GM15510 (cell line): Measurements from ENCODE around the gene GALNT18.

Experiments used
- POLR2A ChIP-seq: IDR thresholded peaks from 3 replicates; pipeline ENCODE4 v1.6.1; 2011; ENCODE audit warnings: borderline replicate concordance; ENCODE audit not compliant: insufficient read length; ENCODE audit errors: extremely low read depth

The GALNT18 gene

DNA sequence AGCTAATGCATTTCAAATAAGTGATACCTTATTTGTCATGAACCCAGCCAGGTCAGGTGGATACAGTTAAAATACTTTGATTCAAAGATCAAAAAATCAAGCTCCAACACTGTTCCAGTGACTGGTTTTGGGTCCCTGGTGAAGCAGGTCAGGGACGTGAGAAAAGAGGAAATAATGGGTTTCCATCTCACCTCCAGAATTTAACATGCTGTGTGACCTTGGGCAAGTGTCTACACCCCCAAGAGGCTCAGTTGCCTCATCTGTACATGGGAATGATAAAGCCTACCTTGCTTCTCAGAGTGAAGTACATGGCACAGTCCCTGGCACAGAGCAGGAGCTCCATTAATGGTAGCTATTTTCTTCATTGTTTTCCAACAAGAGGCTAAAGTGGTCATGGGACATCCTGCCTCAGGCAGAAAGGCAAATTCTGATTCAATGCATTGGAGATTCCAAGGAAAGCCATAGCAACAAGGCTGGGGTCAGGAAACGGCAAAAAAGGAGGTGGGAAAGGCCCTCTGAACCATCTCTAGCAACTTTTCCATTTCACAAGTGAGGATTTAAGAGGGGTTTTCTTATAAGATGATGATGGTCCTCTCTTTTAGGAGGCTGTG lies 377.2 kb downstream of the GALNT18 start:
- no peak for TF ChIP-seq POLR2A

DNA sequence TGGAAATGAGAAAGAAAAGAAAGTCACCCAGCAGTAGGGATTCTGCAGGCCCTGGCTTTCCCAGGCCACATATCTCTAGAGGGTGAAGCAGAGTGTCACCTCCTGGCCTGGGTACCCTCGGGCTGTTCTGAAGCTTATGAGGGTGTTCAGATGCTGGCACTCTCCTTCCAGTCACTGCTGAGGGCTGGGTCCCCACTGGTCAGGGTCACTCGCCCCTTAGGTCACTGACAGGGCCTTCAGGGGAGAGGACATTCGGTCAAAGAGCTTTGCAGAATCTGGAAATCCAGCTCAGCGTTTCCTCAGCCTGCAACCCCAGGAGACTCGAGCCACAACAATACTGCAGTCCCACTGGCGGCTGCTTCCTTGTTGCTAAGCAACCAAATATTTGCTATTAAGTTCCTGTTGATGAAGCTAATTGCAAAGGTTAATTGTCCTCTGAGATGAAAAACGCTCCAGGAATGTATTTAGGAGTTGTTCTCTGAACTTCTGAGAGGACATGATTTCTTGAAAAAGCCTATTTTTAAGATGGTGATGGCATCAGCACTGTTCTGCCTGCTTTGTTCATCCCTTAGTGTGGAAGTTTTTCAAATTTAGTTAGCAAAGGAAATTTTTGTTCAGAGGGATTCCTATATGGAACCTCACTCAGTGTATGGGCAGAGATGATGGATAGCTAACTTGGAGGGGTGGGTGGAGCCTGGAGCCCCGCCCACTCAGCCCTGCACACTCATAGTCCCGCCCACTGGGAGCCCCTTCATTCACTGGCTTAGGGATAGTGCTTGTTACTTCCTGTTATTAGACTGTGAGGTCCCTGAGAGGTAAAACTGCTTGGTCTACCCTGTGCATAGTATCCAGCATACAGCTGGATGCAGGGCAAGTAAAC lies 378.0 kb downstream of the GALNT18 start:
- no peak for TF ChIP-seq POLR2A

DNA sequence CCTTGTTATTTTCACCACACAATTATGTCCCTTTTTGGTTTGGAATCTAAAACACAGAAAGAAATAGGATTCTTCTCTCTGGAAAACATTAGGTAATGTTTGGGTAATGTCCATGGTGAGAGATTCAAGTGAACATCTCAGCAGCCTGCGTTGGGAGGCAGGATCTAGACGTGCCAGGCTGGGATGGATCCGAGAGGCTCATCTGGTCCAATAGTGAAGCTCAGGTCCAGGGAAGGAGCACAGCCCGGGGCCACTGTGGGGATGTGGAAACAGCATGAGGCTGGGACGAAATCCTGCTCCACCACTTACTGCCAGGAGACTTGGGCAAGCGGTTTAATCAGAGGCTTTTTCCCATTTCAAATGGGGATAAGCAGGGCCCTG lies 378.6 kb downstream of the GALNT18 start:
- TF ChIP-seq POLR2A = no peak

DNA sequence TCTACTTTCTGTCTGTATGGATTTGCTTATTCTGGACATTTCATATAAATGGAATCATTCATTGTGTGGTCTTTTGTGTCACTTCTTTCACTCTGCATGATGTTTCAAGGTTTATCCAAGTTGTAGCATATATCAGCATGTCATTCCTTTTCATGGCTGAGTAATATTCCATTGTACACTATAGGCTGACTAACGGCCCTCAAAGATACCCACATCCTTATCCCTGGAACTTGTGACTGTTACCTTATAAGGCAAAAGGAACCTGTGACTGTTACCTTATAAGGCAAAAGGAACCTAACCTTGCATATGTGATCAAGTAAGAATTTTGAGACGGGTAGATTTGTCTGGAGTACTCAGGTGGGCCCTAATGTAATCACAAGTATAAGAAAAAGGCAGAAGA lies 380.5 kb downstream of the GALNT18 start:
- TF ChIP-seq POLR2A = no peak

DNA sequence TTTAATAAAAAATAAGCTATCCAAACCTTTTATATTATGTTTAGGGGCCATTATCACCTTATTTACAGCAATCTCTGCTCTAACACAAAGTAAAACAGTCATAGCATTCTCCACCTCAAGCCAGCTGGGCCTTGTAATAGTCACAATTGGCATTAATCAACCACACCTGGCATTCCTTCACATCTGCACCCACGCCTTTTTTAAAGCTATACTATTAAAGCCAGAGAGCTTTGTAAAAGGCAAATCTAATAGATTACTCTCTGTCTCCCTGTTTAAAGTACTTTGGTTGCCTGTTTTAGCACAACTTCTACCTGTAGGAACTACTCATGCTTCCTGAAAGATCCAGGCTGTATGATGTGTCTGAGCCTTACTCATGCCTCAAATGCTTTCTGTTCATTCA lies 381.8 kb downstream of the GALNT18 start:
- TF ChIP-seq POLR2A = no peak

DNA sequence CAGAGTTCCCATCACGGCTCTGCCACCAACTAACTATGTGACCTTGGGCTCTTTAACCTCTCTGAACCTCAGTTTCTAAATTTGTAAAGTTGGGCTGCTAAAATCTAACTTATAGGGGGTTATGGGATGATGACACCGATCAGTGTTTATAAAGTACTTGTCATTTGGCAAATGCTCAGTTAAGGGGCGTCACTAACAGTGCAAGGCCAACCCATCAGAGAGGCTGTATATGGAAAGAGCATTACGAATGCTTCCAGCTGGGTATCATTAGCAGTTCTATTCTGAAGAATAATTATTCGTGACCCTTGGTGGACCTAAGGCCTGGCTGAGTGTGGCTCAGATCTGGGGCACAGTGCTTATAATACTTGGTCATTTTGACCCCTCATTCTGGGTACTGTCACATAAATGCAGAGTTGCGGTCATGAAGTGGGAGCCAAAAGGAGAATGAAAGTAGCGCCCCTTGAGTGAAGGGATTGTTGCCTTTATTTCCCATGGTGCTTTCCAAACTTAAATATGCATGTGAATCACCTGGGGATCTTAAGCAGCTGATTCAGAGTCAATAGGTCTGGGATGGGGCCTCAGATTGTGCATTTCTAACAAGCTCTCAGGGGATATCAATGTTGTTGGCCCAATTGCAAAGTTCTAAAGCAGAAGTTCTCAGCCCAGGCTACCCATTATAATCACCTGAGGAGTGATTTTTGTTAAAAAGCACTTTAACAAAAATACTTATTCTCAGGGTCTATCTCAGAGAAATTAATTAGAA lies 384.6 kb downstream of the GALNT18 start:
- TF ChIP-seq POLR2A = no peak

DNA sequence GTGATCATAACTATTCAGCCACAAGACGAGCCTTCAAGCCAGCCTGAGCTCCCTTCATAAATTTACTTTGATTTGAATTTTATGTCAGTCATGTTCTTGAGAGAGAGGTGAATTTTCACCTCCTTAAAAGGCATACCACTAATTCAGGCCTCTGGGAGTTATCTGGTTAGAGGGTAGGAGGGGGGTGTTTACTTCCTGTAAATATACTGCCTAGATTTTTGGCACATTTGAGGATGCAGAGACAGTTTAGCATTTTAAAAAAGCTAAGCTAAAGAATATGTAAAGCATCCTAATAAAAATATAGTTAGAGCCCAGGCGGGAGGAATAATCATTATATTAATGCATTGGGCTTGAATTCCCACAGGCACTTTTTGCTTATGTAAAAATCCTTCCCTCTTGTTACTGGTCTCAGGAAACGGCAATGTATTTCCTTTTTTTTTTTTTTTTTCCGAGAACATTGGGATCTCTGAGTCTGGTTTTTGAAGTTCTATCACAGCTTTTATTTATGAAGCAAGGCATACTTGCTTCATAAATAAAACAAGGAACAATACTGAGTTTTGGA lies 385.2 kb downstream of the GALNT18 start:
- TF ChIP-seq POLR2A = no peak

DNA sequence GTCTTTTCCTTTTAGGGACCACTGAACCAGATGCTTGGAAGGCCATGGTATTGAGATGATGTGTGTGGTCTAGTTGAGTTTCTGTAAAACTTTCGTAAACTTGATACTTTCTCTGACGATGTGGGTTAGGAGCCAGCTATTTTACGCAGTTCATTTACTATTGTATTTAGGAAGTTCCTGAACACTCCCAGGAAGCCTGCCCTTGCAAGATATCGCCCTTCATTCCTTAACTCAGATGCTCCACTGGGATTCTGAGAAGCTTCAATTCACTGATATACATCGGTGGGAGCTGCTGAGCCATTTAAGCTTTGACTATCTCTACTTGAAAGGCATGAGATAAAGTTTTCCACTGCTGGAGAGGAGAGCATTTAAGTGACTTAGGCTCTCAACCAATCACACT lies 390.0 kb downstream of the GALNT18 start:
- TF ChIP-seq POLR2A = no peak

DNA sequence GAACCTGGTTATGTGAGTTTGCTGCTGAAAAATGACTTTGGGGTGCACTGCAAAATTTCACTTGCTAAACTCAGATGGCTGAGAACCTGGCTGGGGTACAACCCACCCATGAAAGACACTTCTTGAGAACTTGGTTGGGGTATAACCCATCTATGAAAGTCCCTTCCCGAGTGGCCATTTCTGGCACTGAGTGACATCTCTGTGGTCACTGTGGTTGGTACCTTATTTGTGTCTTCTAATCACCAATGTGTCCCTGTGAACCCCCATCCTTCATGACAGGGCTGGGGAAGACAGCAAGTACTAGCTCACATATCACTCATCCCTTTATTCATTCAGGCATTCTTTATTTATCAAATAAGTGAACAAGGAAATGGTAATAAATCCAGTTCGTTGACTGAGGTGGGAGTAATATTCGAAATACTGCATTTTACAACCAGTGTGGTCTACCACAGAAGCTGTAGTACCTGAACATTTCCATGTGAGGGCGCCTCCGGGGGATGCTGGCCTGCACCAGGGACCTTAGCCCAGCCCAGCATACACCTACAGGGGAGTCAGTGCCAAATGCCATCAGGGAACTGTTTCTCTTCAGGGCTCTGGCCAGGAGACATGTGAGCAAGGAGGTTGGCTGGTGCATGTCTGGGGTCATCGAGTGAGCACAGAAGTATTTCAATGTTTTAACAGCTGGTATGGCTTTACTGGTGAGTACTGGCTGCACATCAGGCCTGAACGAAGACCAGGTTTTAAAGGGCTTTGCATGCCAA lies 390.8 kb downstream of the GALNT18 start:
- TF ChIP-seq POLR2A = no peak

DNA sequence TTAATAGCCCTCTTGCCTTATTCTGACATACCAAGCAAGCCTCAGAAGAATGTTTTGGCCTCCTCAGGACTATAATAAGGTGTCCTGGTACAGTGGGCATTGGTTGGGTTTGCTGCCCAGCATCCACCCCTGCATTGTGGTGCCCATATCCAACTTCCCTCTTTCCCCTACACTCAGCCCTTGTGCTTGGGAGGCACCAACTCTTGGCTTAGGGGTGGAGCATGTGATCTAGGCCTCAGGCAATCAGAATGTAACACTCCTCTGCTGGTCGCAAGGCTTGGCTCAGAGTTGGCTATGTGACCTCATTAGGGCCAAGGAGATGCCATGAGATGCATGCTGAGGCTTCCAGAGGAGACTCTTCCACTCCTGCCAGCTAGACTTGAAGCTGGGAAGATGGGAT lies 391.7 kb downstream of the GALNT18 start:
- TF ChIP-seq POLR2A = no peak

DNA sequence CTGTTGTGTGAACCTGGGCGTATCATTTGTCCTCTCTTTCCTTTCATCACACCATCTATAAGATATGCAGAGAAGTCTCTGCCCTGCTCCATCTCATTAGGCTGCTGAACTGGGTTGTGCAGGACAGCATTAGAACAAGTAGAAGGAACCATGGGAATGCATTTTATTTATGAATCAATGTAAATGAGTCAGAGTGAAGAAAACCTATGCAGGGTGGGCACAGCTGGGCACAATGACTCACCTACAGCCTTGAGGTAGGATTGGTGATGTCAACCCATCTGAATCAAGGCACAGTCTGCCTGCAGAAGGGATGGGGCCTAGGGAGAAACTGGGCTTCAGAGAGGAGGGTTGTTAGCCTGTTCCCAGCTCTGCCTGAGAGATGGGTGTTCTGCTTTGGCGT lies 392.2 kb downstream of the GALNT18 start:
- TF ChIP-seq POLR2A = no peak

DNA sequence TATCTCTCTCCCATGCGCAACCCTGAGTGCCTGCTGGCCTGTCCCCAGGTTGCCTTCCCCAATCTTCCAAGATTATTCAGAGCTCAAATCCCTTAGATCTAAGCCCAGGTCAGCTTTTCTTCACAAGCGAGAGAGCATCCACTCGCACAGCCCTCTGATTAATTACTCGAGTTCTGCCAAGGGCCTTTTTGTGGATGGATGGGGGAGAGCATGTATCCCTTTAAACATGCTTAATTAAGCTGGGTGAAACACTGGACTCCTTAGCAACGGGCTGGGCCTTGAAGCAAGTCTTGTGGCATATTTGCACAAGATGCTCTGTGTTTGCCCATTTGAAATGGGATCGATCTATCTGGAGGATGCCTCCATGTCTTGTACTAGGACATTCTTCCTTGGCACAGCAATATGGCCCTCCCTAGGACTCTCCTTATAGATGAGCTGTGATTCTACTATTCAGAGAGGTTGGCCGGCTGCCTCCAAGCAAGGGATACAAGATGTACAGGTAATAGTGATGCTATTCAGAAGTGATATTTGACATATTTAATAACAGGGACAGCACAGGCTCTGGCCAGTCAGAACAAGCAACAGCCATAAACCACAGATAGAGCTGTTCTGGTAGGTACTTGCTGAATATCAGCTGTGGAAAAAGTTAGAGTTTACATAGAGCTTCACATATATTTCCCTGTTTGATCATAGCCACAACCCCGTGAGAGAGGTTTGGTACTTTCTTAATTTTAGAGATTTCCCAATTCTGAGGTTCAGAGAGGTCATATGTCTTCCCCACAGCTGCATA lies 394.3 kb downstream of the GALNT18 start:
- TF ChIP-seq POLR2A = no peak
